NCI-H2171 (cell line): ENCODE results near the gene KCNC3.

Experiments used
- DNase-seq: peaks from one replicate; lab custom pipeline; 2025; lab: John Stamatoyannopoulos, UW

The KCNC3 gene

GRCh38 chr19:50329146-50329925 is at the start of gene KCNC3:
KCNC3 (minus strand) TSS chr19:50329377; CDS start chr19:50329082, 295 bp downstream.
- peak; percentile 99 for DNase-seq

- DNase-seq, result no peak
These were observed 49.7 kb upstream of the KCNC3 start for GRCh38 chr19:50378863-50379236.

GRCh38 chr19:50378169-50378862 is 49.1 kb upstream of the KCNC3 start:
- DNase-seq, result no peak

GRCh38 chr19:50377517-50377916 is 48.3 kb upstream of the KCNC3 start:
- no peak for DNase-seq

- no peak for DNase-seq
These were observed 47.9 kb upstream of the KCNC3 start for GRCh38 chr19:50377051-50377461.

- DNase-seq, result peak; percentile 96
These were observed 47.2 kb upstream of the KCNC3 start, which contains the start of gene NR1H2 for GRCh38 chr19:50376166-50377050. NR1H2 (plus strand) TSS chr19:50376457; CDS start chr19:50377606, 1,149 bp downstream.

GRCh38 chr19:50371914-50372475 is 42.8 kb upstream of the KCNC3 start:
- DNase-seq, result no peak

GRCh38 chr19:50368649-50369570 is 39.7 kb upstream of the KCNC3 start:
- DNase-seq, result peak; percentile 66

- no peak for DNase-seq
These were observed 36.5 kb upstream of the KCNC3 start, which contains the start of gene NAPSA for GRCh38 chr19:50365434-50366306. NAPSA (minus strand) TSS chr19:50365639; CDS start chr19:50365621, 18 bp downstream.

GRCh38 chr19:50362656-50363424 is 33.7 kb upstream of the KCNC3 start:
- DNase-seq, result no peak

- DNase-seq, result no peak
These were observed 32.8 kb upstream of the KCNC3 start for GRCh38 chr19:50362030-50362412.

GRCh38 chr19:50361290-50362029 is 32.3 kb upstream of the KCNC3 start:
- DNase-seq, result no peak

GRCh38 chr19:50359328-50359818 is 30.2 kb upstream of the KCNC3 start:
- DNase-seq, result no peak

GRCh38 chr19:50358483-50359327 is 29.5 kb upstream of the KCNC3 start:
- DNase-seq, result no peak

- peak; percentile 70 for DNase-seq
These were observed 28.3 kb upstream of the KCNC3 start for GRCh38 chr19:50357178-50358100.

GRCh38 chr19:50356691-50357177 is 27.6 kb upstream of the KCNC3 start:
- no peak for DNase-seq
